ENCODE data around the gene ADAM33. TPM values are rescaled to one million over a fixed set of nuclear protein-coding genes. Genes with fewer than 3 reads are reported as not detected.

ADAM33 gene, protein sequence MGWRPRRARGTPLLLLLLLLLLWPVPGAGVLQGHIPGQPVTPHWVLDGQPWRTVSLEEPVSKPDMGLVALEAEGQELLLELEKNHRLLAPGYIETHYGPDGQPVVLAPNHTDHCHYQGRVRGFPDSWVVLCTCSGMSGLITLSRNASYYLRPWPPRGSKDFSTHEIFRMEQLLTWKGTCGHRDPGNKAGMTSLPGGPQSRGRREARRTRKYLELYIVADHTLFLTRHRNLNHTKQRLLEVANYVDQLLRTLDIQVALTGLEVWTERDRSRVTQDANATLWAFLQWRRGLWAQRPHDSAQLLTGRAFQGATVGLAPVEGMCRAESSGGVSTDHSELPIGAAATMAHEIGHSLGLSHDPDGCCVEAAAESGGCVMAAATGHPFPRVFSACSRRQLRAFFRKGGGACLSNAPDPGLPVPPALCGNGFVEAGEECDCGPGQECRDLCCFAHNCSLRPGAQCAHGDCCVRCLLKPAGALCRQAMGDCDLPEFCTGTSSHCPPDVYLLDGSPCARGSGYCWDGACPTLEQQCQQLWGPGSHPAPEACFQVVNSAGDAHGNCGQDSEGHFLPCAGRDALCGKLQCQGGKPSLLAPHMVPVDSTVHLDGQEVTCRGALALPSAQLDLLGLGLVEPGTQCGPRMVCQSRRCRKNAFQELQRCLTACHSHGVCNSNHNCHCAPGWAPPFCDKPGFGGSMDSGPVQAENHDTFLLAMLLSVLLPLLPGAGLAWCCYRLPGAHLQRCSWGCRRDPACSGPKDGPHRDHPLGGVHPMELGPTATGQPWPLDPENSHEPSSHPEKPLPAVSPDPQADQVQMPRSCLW
- 13.4 TPM for total RNA-seq
- long read RNA-seq, partial matches to known transcripts, result 7 of 22 reads
- long read RNA-seq, other reads (novel, unspliced or antisense), result 14 of 22 reads

DNA sequence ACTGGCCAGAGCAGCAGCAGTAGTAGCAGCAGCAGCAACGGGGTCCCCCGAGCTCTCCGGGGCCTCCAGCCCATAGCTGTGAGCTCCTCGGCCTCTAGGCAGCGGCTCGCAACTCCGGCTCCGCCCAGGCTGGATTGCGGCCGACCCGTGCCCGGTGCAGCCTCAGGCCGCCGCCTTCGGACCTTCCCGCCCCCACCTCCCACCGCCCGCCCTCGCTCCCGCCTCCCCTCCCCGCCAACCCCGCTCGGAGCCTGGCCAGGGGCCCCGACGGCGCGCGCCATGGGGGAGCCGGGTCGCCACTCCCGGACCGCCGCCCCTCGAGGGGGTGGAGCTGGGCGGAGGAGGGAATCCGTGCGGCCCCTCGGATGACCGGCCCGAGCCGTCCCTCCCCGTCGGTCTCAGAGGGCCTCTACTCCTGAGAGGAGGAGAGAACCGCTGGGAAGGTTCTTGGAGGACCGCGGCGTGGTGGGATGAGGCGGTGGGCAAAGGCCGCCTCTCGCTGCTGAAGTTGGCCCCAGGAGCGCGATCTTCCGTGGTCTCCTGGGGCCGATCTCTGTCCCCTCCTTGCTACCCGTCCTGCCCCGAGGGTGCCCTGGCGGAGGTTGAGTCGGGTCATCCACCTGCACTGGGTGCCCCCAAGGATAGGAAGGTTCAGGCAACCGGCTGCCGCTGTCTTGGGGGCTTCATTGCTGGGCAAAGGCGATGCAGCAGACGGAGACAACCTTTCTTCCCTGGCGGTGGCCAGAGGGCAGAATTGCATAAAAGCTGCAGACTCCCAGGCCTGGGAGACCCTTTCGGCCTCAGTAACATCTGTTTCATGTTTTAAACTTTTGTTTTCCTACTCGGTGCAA lies at the start of gene ADAM33:
Gene ADAM33, minus strand, starts transcription at position 80 of the 851 bp plus-strand sequence. Its CDS starts 6 bp downstream, at position 74.
- intact Hi-C loops (cut with DNase I), result no loop called here
- peak; percentile 54 for ATAC-seq
- peak; percentile 81 for DNase-seq (ENCODE audit: missing footprints)

DNA sequence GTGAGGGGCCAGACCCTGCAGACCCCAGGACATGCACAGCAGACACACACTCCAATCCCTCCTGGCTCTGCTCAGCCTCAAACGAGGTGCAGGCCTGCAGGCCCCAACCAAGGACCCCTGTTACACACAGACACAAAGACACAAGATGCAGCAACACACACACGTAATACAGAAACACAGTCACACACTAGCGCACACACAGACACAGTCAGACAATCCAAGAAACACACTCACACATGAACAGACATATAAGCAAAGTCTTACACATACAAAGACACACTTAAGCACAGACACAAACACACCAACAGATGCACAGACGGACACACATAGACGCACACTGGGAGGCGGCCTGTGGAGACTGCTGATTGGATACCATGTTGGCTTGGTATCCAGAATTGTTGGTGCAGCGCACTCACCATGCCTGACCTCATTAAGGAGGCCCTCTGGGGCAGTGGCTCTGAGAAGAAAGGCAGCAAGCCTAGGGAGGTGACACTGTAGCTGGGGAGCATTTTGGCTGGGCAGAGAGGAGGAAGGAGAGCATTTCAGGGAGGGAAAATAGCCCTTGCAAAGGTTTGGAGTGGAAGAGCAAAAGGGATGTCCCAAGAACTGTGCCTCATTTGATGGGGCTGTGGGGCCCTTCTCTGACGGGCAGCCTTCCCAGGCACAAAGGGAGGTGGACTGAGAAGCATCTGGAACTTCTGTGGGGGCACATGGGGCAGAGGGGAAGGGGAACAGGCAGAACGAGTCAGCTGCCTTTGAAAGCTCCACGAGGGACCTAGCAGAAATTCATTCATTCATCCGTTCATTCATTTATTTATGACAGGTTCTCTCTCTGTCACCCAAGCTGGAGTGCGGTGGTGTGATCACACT lies 49.2 kb upstream of the ADAM33 start:
- DNase-seq (ENCODE audit: missing footprints), result no peak
- intact Hi-C loops (cut with DNase I), result no loop called here
- no peak for ATAC-seq

DNA sequence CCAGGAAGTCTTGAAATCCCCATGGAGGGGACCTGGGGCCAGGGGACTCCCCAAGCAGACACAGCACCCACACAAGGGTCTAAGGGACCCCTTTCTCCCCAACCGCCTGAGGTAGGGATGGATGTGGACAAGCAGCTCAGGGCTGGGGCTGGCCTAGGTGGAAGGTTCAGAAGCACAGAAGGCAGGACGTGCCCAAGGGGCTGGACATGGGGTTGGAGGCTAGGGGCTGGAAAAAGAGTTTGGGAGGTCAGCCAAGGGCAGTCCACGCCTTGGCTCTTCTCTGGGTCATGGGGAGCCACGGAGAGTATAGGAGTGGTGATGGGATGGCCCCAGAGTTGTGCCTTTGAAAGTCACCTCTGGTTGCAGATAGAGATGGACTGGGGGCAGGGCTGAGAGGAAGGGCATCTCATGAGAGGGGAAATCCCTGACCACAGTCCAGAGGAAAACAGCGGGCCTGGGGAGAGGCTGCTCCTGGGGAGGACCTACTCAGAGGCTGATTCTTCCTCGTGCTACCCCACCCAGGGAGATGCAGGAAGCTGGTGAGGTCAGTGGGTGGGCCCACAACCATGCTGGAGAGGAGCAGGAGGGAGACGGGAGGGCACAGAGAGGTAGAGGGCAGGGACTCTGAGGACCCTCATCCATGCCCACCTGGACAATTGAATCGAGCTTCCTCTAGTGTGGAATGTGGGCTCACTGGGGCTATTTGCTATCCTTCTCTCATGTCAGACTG lies 48.2 kb upstream of the ADAM33 start:
- DNase-seq (ENCODE audit: missing footprints), result no peak
- ATAC-seq, result peak; percentile 20
- intact Hi-C loops (cut with DNase I), result no loop called here

DNA sequence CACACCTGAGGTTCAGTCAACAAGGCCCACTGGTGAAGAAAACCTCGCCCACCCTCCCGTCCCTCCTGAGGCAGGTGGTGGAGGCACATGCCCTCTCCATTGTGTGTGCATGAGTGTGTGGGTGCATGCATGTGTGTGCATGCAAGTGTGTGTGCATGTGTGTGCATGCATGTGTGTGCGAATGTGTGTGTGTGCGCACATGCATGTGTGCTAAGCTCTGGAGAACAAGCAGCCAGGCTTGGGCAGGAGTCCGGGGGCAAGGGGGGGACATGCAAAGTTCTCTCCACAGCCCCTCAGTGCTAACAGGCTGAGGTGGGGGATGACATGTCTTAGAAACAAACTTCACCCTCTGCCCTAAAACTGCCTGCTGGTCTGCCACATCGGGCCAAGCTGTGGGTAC lies 47.6 kb upstream of the ADAM33 start:
- intact Hi-C loops (cut with DNase I), result no loop called here
- DNase-seq (ENCODE audit: missing footprints) (no peak), ATAC-seq (no peak)

DNA sequence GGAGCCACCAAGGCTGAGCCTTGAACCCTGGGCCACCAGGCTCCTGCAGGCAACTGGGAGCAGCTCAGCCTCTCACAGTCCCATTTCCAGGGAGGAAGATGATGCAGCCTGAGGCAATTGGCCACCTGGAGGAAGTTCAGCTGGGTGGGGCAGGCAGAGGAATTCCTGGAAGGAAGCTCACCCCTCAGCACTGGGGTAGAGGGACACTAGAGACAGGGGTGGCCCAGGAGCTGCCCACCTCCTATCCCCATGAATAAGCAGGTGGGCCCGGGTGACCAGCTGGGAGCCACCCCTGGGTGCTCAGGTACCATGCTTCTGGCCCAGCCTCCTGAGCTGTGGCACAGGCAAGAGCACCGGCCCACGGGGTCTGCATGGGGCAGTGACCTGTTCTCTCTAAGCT lies 47.1 kb upstream of the ADAM33 start:
- ATAC-seq, result no peak
- DNase-seq (ENCODE audit: missing footprints), result no peak
- intact Hi-C loops (cut with DNase I), result no loop called here

DNA sequence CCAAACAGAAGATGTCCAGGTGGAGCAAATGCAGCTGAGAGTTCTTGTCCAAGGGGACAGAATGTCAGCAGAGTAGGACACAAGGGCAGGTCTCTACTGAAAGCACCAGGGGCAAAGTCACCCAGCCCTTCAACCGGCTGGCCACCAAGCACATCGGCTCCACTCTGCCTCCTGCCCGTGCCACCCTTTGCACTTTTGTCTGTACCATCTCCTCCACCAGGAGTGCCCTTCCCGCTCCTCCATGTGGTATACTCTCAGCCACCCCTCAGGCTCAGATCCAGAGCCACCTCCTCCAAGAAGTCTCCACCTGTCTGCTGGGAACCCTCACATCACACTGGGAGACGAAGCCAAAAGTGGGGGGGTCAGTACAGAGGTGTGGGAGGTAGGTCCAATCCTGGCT lies 46.5 kb upstream of the ADAM33 start:
- intact Hi-C loops (cut with DNase I), result no loop called here
- DNase-seq (ENCODE audit: missing footprints) (no peak), ATAC-seq (no peak)

DNA sequence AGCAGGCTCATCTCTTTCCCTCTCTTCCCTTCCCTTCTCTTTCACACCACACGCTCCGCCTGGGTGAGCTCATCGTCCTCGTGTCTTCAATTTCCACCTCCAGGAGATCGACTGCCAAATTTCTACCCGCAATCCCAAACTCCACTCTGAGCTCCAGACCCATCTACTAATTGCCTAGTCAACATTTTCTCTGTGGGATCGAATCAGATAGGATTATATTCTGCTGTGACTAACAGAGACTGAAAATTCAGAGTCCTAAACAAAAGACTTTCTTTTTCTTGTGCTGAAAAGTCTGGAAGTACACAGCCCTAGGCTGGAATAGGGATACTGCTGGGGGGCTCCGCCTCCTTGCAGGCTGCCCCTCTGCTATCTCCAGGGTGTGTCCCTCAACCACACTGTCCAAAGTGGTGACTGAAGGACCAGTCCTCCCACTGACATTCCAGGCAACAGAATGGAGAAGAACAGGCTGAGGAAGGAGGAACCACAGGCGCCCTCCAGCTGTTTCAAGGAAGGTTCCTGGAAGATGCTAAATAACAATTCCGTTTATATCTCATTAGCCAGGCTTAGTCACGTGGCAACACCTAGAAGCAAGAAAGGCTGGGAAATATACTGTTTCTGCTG lies 45.7 kb upstream of the ADAM33 start:
- DNase-seq (ENCODE audit: missing footprints), result no peak
- peak; percentile 57 for ATAC-seq
- intact Hi-C loops (cut with DNase I), result no loop called here

DNA sequence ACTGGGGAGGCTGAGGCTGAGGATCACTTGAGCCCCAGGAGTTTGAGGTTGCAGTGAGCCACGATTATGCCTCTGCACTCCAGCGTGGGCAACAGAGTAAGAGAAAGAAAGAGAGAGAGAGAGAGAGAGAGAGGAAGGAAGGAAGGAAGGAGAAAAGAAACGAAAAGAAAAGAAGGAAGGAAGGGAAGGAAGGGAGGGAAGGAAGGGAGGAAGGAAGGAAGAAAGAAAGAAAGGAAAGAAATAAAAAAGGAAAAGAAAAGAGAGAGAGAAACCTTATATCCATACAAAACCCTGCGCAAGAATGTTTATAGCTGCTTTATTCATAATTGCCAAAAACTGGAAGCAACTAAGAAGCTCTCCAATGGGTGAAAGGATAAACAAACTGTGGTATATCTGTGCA lies 42.5 kb upstream of the ADAM33 start:
- intact Hi-C loops (cut with DNase I), result no loop called here
- ATAC-seq (no peak), DNase-seq (ENCODE audit: missing footprints) (no peak)

DNA sequence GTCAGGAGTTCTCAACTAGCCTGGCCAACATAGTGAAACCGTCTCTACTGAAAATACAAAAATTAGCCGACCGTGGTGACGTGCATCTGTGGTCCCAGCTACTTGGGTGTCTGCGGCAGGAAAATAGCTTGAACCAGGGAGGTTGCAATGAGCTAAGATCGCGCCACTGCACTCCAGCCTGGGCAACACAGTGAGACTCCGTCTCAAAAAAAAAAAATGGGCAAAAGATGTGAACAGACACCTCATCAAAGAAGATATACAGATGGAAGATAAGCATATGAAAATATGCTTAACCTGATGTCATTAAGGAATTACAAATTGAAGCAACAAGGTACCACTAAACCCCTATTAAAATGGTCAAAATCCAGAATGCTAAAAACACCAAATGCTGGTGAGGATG lies 41.5 kb upstream of the ADAM33 start:
- DNase-seq (ENCODE audit: missing footprints) (no peak), ATAC-seq (no peak)
- intact Hi-C loops (cut with DNase I), result no loop called here

DNA sequence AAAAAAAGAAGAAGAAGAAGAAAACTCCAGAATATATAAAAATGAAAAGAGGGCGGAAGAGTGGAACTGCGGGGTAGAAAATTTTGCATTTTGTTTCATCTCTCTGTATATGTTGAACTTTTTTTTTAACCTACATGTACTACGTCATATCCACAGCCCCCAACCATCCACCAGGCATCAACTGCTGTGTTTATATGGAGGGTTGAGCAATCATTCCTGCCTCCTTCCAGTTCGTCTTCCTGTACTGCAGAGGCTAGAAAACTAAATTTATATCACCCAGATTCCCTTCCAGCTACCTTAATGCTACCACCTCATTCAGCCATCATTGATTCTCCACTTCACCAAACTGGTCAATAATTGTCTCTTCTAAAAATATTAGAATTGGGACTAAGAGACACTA lies 40.1 kb upstream of the ADAM33 start:
- DNase-seq (ENCODE audit: missing footprints) (no peak), ATAC-seq (no peak)
- intact Hi-C loops (cut with DNase I), result no loop called here

DNA sequence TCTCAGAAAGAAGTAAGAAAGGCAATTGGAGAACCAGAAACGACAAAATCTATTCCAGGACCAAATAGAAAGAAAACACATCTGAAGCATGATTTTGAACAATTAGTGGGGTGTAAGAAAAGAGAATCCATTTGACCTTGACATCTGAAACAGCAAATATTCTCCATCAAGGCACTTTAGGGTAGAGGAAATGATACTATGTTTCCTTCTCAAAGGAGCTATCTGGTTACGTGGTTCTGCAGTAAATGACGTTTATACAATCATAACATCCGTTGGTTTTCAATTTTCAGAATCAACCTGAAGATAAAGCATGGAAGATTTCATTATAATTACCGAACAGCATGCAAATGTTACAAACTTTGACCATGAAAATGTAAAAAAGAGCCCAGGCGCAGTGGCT lies 38.8 kb upstream of the ADAM33 start:
- DNase-seq (ENCODE audit: missing footprints) (no peak), ATAC-seq (no peak)
- intact Hi-C loops (cut with DNase I), result no loop called here

DNA sequence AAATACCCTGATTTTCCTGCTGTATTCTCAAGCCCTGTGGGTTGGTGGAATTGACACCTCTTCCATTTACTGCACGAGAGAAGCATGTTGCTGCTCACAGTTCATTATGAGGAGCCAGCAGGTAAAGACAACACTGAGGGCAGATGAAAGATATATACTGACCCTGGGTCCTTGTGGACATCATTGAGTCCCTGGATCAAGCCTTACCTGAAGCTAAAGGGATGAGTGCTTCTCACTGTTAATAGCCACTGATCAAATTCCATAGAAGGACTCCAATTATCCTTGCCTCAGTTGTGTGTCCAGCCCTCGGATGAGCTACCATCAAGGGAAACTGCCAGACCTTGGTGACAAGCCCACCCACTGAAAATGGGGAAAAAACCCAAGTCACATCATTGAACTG lies 38.3 kb upstream of the ADAM33 start:
- ATAC-seq (no peak), DNase-seq (ENCODE audit: missing footprints) (no peak)
- intact Hi-C loops (cut with DNase I), result no loop called here

DNA sequence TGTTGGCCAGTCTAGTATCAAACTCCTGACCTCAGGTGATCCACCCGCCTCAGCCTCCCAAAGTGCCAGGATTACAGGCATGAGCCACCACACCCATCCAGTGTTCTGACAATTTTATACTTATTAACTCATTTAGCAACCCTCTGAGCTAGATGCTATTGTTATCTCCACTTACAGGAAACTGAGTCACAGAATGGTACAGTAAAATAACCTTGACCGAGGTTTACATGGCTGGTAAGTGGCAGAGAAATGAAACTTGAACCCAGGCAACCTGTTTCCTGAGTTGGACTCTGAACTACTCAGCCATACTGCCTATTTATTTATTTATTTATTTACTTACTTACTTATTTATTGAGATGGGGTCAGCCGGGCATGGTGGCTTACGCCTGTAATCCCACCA lies 37.2 kb upstream of the ADAM33 start:
- ATAC-seq, result no peak
- no peak for DNase-seq (ENCODE audit: missing footprints)
- intact Hi-C loops (cut with DNase I), result no loop called here

DNA sequence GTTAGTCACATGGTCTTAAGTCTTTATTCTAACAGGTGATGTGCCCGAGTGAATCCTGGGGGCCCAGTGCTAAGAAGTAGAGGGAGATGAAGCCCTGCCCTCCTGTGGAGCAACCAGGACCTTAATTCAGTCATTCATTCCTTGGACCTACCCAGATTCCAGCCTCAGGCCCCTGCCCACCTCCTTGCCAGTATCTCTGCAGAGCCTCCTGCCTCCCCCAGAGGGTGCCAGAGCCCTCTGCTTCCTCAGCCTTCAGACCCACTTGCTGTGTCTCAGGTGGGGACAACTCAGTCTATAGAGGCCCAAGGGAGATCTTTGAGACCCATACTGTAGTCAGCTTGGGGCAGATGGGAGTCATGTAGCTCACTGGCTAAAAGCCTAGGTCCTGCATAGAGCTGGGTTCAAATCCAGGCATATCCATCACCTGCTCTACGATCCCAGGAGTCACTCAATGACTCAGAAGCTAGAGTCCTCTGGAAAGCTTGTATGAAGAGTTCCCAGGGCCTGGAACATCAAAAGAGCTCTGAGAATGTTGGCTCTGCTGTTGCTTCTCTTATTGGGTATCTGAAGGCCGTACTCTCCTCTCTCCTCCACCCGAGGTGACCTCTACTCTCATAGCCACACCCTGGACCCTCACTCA lies 34.5 kb upstream of the ADAM33 start:
- intact Hi-C loops (cut with DNase I), result loop anchor here (2.0 kb wide), 1 partner anchor 52 kb away; no protein-coding TSS in a partner anchor
- DNase-seq (ENCODE audit: missing footprints), result no peak
- ATAC-seq, result peak; percentile 61

DNA sequence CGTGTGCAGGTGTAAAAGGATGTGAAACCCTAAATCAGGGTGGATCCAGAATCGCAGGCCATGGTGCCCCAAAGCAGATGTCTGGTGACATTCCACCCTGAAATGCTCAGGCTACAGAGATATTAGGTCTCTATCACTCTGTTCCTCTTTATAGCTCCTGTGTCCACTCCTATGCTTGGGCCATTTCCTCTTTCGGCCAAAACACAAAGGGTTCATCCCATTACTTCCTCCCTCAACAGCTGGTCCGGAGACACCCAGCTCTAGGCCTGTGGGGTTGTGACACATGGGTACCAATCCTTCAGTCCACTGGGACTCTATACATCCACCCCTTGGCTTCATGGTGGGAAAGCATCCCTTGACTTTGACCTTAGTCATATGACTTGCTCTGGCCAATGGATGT lies 32.3 kb upstream of the ADAM33 start:
- ATAC-seq, result peak; percentile 40
- intact Hi-C loops (cut with DNase I), result no loop called here
- DNase-seq (ENCODE audit: missing footprints), result peak; percentile 66

DNA sequence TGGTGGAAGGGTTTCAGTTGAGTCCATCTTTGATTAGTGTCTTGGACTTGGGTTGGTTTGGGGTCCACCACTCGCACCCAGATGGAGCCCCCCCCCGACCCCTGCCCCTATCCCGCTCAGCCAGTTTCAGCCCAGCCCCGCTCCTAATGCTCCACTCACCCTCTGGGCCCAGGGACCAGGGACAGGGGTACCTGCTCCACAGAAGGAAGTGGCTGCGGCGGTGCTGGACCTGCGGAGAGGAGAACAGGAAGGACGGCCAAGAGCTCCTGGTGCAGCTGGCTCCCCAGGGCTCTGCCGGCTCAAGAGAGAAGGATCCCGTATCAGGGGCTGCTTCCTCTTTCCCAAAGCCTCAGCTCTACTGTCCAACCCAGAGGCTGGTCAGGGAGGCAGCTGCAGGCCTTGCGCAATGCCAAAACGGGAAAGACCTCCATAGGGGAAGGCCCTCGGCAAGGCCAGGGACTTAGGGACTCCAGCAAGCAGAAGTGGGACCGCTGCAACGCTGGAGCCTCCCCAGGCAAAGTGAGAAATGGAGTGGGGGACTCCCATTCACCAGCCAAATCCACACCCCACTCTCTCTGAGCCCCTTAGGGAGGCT lies 30.6 kb upstream of the ADAM33 start, which contains the start of gene SIGLEC1:
Gene SIGLEC1, minus strand, starts transcription at position 322 of the 595 bp plus-strand sequence. CDS start 5,472 bp downstream, outside the sequence.
- peak; percentile 58 for ATAC-seq
- intact Hi-C loops (cut with DNase I), result no loop called here
- DNase-seq (ENCODE audit: missing footprints), result peak; percentile 86

Data from Right ventricle myocardium inferior (tissue), 1 donor.